GM12878 (cell line): ENCODE measurements around the gene BBX. TPM values are rescaled to one million over a fixed set of nuclear protein-coding genes. Genes with fewer than 3 reads are reported as not detected.

Experiments
- ATAC-seq: fragments of 200-7000 bp; cut with Tn5 transposase; 3 replicates; pipeline ENCODE4 v1.9.1; 2020; ENCODE audit warnings: mild to moderate bottlenecking, moderate library complexity
- BruUV-seq: library from RNA; stranded (reverse); fragments of 400-500 nt; replicated peaks from 2 replicates; lab custom pipeline; 2021; lab: Mats Ljungman, UMichigan
- CTCF ChIA-PET: fragments of 300-600 bp; sonication (Branson Sonifier 250); formaldehyde crosslinking; extraction: SDS; loops from one replicate; lab custom pipeline; 2021; ENCODE audit warnings: inconsistent platforms; lab: Yijun Ruan, JAX
- POLR2A ChIA-PET: fragments of 350-600 bp; formaldehyde crosslinking; extraction: SDS; loops from one replicate; lab custom pipeline; 2021; ENCODE audit warnings: inconsistent platforms; lab: Charles Lee
- RAD21 ChIA-PET: fragments of 300-600 bp; sonication (Branson Sonifier 250); formaldehyde crosslinking; loops from one replicate; lab custom pipeline; 2023; ENCODE audit warnings: antibody characterized with exemption; ENCODE audit not compliant: unreplicated experiment; lab: Charles Lee
- SMC1A ChIA-PET: fragments of 300-600 bp; sonication (Branson Sonifier 250); formaldehyde crosslinking; loops from one replicate; lab custom pipeline; 2023; ENCODE audit not compliant: unreplicated experiment, uncharacterized antibody; lab: Charles Lee
- DNase-seq: peaks from one replicate; pipeline ENCODE4 v3.0.0-alpha.2; 2011; ENCODE audit warnings: low read depth, low spot score
- FAIRE-seq: peaks from 3 replicates; lab custom pipeline; 2011; peaks lifted over from hg19 to GRCh38; lab: Jason Lieb, UNC
- H2AFZ ChIP-seq: 2 replicates; pipeline ENCODE4 v1.6.0; 2011; ENCODE audit warnings: low read depth, low read length, control low read depth; ENCODE audit not compliant: control insufficient read depth
- H3K27ac ChIP-seq: 2 replicates; pipeline ENCODE4 v1.5.1; 2011; ENCODE audit warnings: control low read depth; ENCODE audit not compliant: control insufficient read depth, insufficient read depth
- H3K27me3 ChIP-seq, 2 experiments: replicated peaks in 1 of 2; 2 replicates each; pipeline versions ENCODE4 v1.6.0 to v1.6.1; 2011; ENCODE audit warnings: low read length in 1 of 2; ENCODE audit not compliant: control insufficient read depth in 2 of 2, insufficient read depth in 2 of 2
- H3K36me3 ChIP-seq, 2 experiments: 2 replicates each; pipeline ENCODE4 v1.5.1; 2011; ENCODE audit warnings: low read length in 1 of 2; ENCODE audit not compliant: control insufficient read depth in 2 of 2, insufficient read depth in 2 of 2
- H3K4me1 ChIP-seq: 2 replicates; pipeline ENCODE4 v1.6.1; 2011; ENCODE audit warnings: mild to moderate bottlenecking, low read length, moderate library complexity, mixed read lengths; ENCODE audit not compliant: control insufficient read depth, insufficient read depth
- H3K4me2 ChIP-seq: 2 replicates; pipeline ENCODE4 v1.6.0; 2011; ENCODE audit warnings: control low read depth; ENCODE audit not compliant: control insufficient read depth, insufficient read depth
- H3K4me3 ChIP-seq: fragments of 200-600 bp; sonication (generic); 2 replicates; pipeline ENCODE4 v1.5.1; 2016
- H3K79me2 ChIP-seq: 2 replicates; pipeline ENCODE4 v1.6.0; 2011; ENCODE audit warnings: low read length; ENCODE audit not compliant: control insufficient read depth, insufficient read depth
- H3K9ac ChIP-seq: 2 replicates; pipeline ENCODE4 v1.8.0; 2011; ENCODE audit warnings: low read length, control low read depth, mixed read lengths; ENCODE audit not compliant: control insufficient read depth, insufficient read depth
- H3K9me3 ChIP-seq: replicated peaks from 3 replicates; pipeline ENCODE4 v1.5.1; 2011; ENCODE audit warnings: mild to moderate bottlenecking, low read length; ENCODE audit not compliant: control insufficient read depth, insufficient read depth
- H4K20me1 ChIP-seq: 2 replicates; pipeline ENCODE4 v1.6.0; 2011; ENCODE audit not compliant: control insufficient read depth, insufficient read depth
- CTCF ChIP-seq, 3 experiments: IDR thresholded peaks in 2 of 3; conservative IDR thresholded peaks in 1 of 3; 2 replicates each; pipeline ENCODE4 v1.5.1; 2011; ENCODE audit warnings: low read depth in 3 of 3, low read length in 3 of 3, mild to moderate bottlenecking in 3 of 3, control low read depth in 2 of 3, moderate library complexity in 2 of 3, inconsistent platforms in 1 of 3, mixed read lengths in 1 of 3; ENCODE audit not compliant: control insufficient read depth in 2 of 3, insufficient read depth in 1 of 3; ENCODE audit errors: extremely low read depth in 1 of 3
- FOXK2 ChIP-seq: fragments of 450-650 bp; IDR thresholded peaks from 2 replicates; pipeline ENCODE4 v1.6.1; 2017; ENCODE audit warnings: mild to moderate bottlenecking, moderate library complexity
- FOXM1 ChIP-seq: IDR thresholded peaks from 2 replicates; pipeline ENCODE4 v1.6.1; 2012; ENCODE audit warnings: low read depth, mild to moderate bottlenecking, inconsistent platforms, low read length, moderate library complexity
- GABPA ChIP-seq: IDR thresholded peaks from 2 replicates; pipeline ENCODE4 v1.6.1; 2014; ENCODE audit warnings: antibody characterized with exemption, low read depth, mild to moderate bottlenecking, inconsistent platforms
- MLLT1 ChIP-seq: fragments of 450-650 bp; IDR thresholded peaks from 2 replicates; pipeline ENCODE4 v1.6.1; 2016; ENCODE audit warnings: mild to moderate bottlenecking
- PAX8 ChIP-seq: fragments of 450-650 bp; IDR thresholded peaks from 2 replicates; pipeline ENCODE4 v1.6.1; 2017; ENCODE audit warnings: mild to moderate bottlenecking, moderate library complexity
- RAD21 ChIP-seq: IDR thresholded peaks from 2 replicates; pipeline ENCODE4 v1.6.1; 2011; ENCODE audit warnings: mild to moderate bottlenecking, low read depth, low read length, moderate library complexity; ENCODE audit not compliant: insufficient read depth
- SMC3 ChIP-seq: IDR thresholded peaks from 2 replicates; pipeline ENCODE4 v1.6.1; 2011; ENCODE audit warnings: low read length, improper control_type of control experiment, borderline replicate concordance
- ZBED1 ChIP-seq: IDR thresholded peaks from 2 replicates; pipeline ENCODE4 v1.6.1; 2016; ENCODE audit warnings: borderline replicate concordance
- ZNF384 ChIP-seq: IDR thresholded peaks from 2 replicates; pipeline ENCODE4 v1.6.1; 2012; ENCODE audit warnings: low read depth, mild to moderate bottlenecking, low read length, improper control_type of control experiment, borderline replicate concordance
- ZNF687 ChIP-seq: fragments of 450-650 bp; IDR thresholded peaks from 2 replicates; pipeline ENCODE4 v1.6.1; 2017; ENCODE audit warnings: mild to moderate bottlenecking, moderate library complexity
- WGBS: methylation state at CpG from one replicate; pipeline ENCODE4 v1.1.6; 2016; ENCODE audit warnings: low lambda C conversion rate; ENCODE audit not compliant: insufficient replicate concordance, insufficient coverage; ENCODE audit errors: missing lambda C conversion rate; 5-methylcytosine and 5-hydroxymethylcytosine counted together
- in situ Hi-C: fragments of 300-500 bp; cut with MboI; formaldehyde crosslinking; loops from 9 replicates; pipeline ENCODE4 v1.14.3; 2018; ENCODE audit warnings: mixed read lengths
- intact Hi-C: fragments of 100-400 bp; cut with micrococcal nuclease; formaldehyde crosslinking; loops from one replicate; pipeline ENCODE4 v1.14.2; 2022; ENCODE audit not compliant: unreplicated experiment
- polyA plus RNA-seq, 11 experiments: library from polyadenylated mRNA; depleted of rRNA in 4 of 11; unstranded in 6 of 11; stranded (reverse) in 5 of 11; fragments of >200 nt; fragmentation: Nextera tagmentation in 4 of 11; fragmentation: Illumina TruSeq in 1 of 11; extraction: Ambion mirVana in 4 of 11; extraction: Trizol in 1 of 11; gene quantifications; 1 replicate in 1 of 11; 2 replicates in 10 of 11; pipeline versions ENCODE4 v1.2.1 to v1.2.3, GENCODE V29; 2011 to 2016; ENCODE audit warnings: inconsistent platforms in 2 of 11, missing spikeins in 2 of 11, low read depth in 1 of 11
- total RNA-seq, 4 experiments: library from RNA; depleted of rRNA in 3 of 4; stranded (reverse); fragments of >200 nt in 3 of 4; fragmentation: Illumina TruSeq in 1 of 4; extraction: Trizol in 1 of 4; gene quantifications; 2 replicates each; pipeline versions ENCODE4 v1.2.1 to v1.2.3, GENCODE V29; 2013 to 2021

Gene BBX
- total and polyA plus RNA-seq, 10 of the 15 experiments (the other 5 are each of a cell fraction or from before 2014, with no cell fraction given) = 13.3 to 38.5 (median 32.0) TPM

- TF ChIP-seq GABPA (no peak), FOXM1 (no peak), MLLT1 (no peak), PAX8 (no peak)
Observed at GRCh38 chr3:107657971-107658370, 135.2 kb downstream of the BBX start (continued).

- FAIRE-seq = no peak
- CTCF ChIA-PET = interaction anchor here (0.6 to 10.5 kb wide), 52 partner anchors 8 to 1008 kb away, joined by 3 to 212 read pairs (median 4); no protein-coding TSS in a partner anchor
- Histone ChIP-seq H3K4me1 (peaks cover 13% of the 10 kb centered on the region), H3K9ac (no peak overlapping the region), H4K20me1 (no peaks in the 10 kb centered on the region), H3K9me3 (no peaks in the 10 kb centered on the region), H3K4me3 (no peak overlapping the region)
- intact Hi-C loops = loop anchor here (2.0 kb wide), 2 partner anchors 80 to 86 kb away; no protein-coding TSS in a partner anchor
- 98% methylated on average over 2 of the region's 3 CpGs for WGBS
- TF ChIP-seq CTCF (IDR thresholded peaks at IDR 0.05 in 2 of 3, conservative IDR thresholded peaks at IDR 0.05 in 1 of 3; ENCODE audit: control insufficient read depth in 2 of 3, extremely low read depth in 1 of 3, insufficient read depth in 1 of 3, low read depth in 3 of 3, low read length in 3 of 3) (peak; percentile 49 to 61 (median 57); a peak in 5 of 6 replicates), FOXK2 (no peak), ZNF384 (peak; percentile 98), RAD21 (peak; percentile 66), SMC3 (peak; percentile 53; the same call in 1 of the 2 replicates), ZBED1 (no peak), ZNF687 (no peak)
- TF ChIP-seq, all 136 proteins: peak for 4
- ChIA-PET SMC1A (interaction anchor here (0.8 to 10.2 kb wide), 31 partner anchors 8 to 745 kb away, joined by 3 to 115 read pairs (median 5); no protein-coding TSS in a partner anchor), RAD21 (interaction anchor here (0.6 to 5.6 kb wide), 27 partner anchors 10 to 239 kb away, joined by 3 to 49 read pairs (median 4); no protein-coding TSS in a partner anchor), POLR2A (interaction anchor here (0.7 to 1.1 kb wide), 3 partner anchors 17 to 57 kb away, joined by 3 to 5 read pairs (median 3); no protein-coding TSS in a partner anchor)
- no peaks in the 10 kb centered on the region for H3K27me3 ChIP-seq
- H3K4me2 ChIP-seq = no peak overlapping the region
- H3K27ac ChIP-seq = no peak overlapping the region
- no peaks in the 10 kb centered on the region; a peak in 1 of 4 replicates for H3K36me3 ChIP-seq
- no peak overlapping the region for H2AFZ ChIP-seq
- no TSS peak for BruUV-seq
- no peaks in the 10 kb centered on the region for H3K79me2 ChIP-seq
- no peak for DNase-seq
- peak; percentile 61 for ATAC-seq
- in situ Hi-C loops = no loop called here
Observed at GRCh38 chr3:107660306-107660976, 137.7 kb downstream of the BBX start.
